Nephron progenitor cell (in vitro differentiated cells): Measurements from ENCODE around the gene FAM167B.
A peak's percentile ranks its signal among the peaks of the same experiment; 100 is the strongest.

Source experiments
- DNase-seq: peaks from one replicate; pipeline ENCODE4 v3.0.0; 2021
- H3K27ac Mint-ChIP-seq: 2 replicates; pipeline ENCODE4 v1.8.0; 2021; ENCODE audit warnings: mild to moderate bottlenecking, moderate library complexity, mixed read lengths
- H3K27me3 Mint-ChIP-seq: 2 replicates; pipeline ENCODE4 v1.8.0; 2021; ENCODE audit warnings: mild to moderate bottlenecking, low read depth, mixed read lengths; ENCODE audit not compliant: poor library complexity
- H3K36me3 Mint-ChIP-seq: 2 replicates; pipeline ENCODE4 v1.8.0; 2021; ENCODE audit warnings: low read depth, mixed read lengths
- H3K4me1 Mint-ChIP-seq: 2 replicates; pipeline ENCODE4 v1.8.0; 2021; ENCODE audit warnings: mixed read lengths
- H3K4me3 Mint-ChIP-seq: 2 replicates; pipeline ENCODE4 v1.8.0; 2021; ENCODE audit warnings: mild to moderate bottlenecking, moderate library complexity, mixed read lengths
- H3K9me3 Mint-ChIP-seq: 2 replicates; pipeline ENCODE4 v1.8.0; 2021; ENCODE audit warnings: mild to moderate bottlenecking, moderate library complexity, mixed read lengths
- TF ChIP-seq, protein P1 (sequence below): fragments of 200-600 bp; sonication (generic); IDR thresholded peaks from 2 replicates; pipeline ENCODE4 v1.5.0; 2021; ENCODE audit warnings: antibody characterized with exemption

Gene FAM167B

DNA sequence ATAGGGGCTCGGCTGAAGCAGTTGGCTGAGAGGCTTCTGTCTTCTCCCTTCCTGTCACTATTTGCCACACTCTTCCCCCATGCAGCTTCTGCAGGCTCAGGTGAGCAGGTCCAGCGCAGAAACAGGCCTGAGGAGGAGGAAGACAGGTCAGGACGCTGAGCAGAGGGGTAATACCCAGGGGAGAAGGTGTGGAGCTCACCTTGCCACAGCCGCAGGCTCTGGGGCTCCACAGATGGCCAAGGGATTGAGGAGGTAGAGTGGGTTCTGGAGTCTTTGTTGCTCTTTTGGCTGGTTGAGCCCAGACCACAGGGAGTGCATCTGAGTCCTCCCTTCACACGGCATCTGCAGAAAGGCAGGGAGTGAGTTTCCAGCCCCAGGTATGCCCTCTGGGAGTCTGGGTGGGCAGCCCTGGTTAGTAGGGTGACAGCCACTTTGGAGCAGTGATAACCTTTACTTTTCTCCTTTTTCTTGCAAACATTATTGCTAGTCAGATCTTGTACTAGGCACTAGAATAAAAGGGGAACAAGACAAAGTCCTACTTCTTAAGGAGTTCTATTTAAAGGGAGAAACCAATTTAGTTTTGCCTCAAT lies 15.1 kb upstream of the FAM167B start:
- Mint-ChIP-seq H3K4me3 (no peak overlapping the region), H3K36me3 (peaks cover 32% of the 10 kb centered on the region), H3K27me3 (no peaks in the 10 kb centered on the region), H3K9me3 (no peaks in the 10 kb centered on the region), H3K27ac (no peak overlapping the region), H3K4me1 (peaks cover 7% of the 10 kb centered on the region)
- TF ChIP-seq, protein P1, sequence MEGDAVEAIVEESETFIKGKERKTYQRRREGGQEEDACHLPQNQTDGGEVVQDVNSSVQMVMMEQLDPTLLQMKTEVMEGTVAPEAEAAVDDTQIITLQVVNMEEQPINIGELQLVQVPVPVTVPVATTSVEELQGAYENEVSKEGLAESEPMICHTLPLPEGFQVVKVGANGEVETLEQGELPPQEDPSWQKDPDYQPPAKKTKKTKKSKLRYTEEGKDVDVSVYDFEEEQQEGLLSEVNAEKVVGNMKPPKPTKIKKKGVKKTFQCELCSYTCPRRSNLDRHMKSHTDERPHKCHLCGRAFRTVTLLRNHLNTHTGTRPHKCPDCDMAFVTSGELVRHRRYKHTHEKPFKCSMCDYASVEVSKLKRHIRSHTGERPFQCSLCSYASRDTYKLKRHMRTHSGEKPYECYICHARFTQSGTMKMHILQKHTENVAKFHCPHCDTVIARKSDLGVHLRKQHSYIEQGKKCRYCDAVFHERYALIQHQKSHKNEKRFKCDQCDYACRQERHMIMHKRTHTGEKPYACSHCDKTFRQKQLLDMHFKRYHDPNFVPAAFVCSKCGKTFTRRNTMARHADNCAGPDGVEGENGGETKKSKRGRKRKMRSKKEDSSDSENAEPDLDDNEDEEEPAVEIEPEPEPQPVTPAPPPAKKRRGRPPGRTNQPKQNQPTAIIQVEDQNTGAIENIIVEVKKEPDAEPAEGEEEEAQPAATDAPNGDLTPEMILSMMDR, result no peak
- no peak for DNase-seq

DNA sequence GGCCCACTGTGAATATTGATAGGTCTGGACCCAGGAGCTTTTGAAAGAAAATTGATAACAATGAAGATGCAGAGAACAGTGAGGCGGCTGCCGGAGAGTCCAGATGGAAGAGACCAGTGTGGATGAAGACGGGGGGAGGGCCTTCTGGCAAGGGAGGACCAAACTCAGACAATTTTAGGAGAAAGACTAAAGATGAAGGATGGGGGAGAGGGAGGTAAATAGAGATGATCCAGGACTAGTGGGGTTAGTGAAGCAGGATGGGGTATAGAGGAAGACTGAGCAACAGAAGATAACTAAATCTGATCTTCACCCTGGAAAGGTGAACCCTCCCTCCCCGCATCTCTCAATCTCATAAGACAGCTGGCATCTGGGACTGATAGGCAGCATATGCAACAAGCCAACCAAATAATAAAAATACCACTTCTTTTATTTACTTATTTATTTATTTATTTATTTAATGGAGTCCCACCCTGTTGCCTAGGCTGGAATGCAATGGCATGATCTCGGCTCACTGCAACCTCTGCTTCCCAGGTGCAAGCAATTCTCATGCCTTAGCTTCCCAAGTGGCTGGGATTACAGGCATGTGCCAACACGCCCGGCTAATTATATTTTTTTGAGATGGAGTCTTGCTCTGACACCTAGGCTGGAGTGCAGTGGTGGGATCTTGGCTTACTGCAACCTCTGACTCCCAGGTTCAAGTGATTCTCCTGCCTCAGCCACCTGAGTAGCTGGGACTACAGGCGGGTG lies 14.3 kb upstream of the FAM167B start:
- no peaks in the 10 kb centered on the region for H3K9me3 Mint-ChIP-seq

DNA sequence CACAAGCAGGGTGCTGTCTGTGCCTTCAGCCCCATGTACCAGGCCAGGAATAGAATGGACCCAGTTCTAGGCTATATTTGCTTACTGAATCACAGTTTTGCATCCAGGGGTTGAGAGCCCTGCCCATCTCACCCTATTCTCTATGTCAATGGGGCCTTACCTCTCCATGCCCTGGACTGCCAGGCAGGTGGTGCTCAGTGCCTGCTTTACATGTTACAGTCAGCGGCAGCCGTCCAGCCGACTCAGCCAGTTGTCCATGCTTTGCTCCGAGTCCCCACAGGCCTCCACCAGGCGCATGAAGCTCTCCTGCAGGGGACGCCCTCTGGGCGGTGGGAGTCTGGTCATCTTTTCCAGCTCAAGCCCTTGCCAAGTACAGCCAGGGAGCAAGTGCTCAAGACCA lies 12.2 kb upstream of the FAM167B start:
- TF ChIP-seq, protein P1, result no peak
- Mint-ChIP-seq H3K36me3 (peaks cover 12% of the 10 kb centered on the region), H3K9me3 (no peaks in the 10 kb centered on the region), H3K27me3 (peaks cover 3% of the 10 kb centered on the region), H3K4me1 (peaks cover 17% of the 10 kb centered on the region), H3K27ac (peak overlapping the region; percentile 48), H3K4me3 (no peak overlapping the region)
- no peak for DNase-seq

More for the DNA sequence above, 14.3 kb upstream of the FAM167B start:
- no peak for DNase-seq
- no peak overlapping the region for H3K4me3 Mint-ChIP-seq
- peaks cover 7% of the 10 kb centered on the region for H3K4me1 Mint-ChIP-seq
- H3K27ac Mint-ChIP-seq, result no peak overlapping the region
- TF ChIP-seq, protein P1, result no peak
- H3K27me3 Mint-ChIP-seq, result no peaks in the 10 kb centered on the region
- peaks cover 27% of the 10 kb centered on the region for H3K36me3 Mint-ChIP-seq

DNA sequence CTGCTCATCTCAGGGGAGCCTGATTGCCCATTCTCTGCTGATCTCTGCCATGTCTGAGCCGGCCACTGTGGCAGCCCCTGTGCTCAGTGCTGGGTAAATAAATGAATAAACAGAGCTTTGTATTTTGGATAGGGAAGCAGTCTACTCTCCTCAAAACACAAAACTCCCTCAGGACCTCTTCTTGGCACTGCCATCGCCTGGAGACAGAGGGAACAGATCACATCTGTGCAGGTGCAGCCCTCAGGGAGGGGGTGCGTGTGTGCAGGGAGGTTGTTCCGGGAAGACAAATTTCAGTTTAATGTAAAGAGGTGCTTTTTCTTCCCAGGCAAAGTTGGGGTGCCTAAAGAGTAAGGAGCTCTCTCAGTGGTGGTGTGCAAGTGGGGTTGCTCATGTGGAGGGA lies 7.7 kb upstream of the FAM167B start:
- TF ChIP-seq, protein P1, result no peak
- peak overlapping the region; percentile 75 for H3K27ac Mint-ChIP-seq
- peak; percentile 21 for DNase-seq

DNA sequence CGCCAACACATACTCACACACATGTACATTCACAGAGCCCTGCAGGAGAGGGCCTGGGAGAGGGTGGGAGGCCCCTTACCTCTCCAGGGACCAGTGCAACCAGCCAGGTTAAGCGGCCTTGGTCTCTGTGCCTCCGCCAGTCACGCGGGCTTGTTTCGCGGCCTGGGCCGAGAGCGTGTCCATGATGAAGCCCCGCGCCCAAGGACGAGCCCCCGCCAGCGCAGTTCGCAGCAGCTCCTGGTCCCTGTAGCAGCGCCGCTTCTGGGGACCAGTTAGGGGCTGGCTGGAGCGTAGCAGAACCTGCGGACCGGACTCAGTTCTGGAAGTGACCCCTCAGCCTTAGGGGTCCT lies 7.3 kb upstream of the FAM167B start:
- TF ChIP-seq, protein P1, result no peak
- Mint-ChIP-seq H3K4me3 (peak overlapping the region; percentile 87), H3K27me3 (peaks cover 3% of the 10 kb centered on the region), H3K4me1 (peaks cover 37% of the 10 kb centered on the region), H3K36me3 (peaks cover 6% of the 10 kb centered on the region), H3K9me3 (no peaks in the 10 kb centered on the region), H3K27ac (peak overlapping the region; percentile 57)
- DNase-seq, result peak; percentile 64

More for the DNA sequence above, 7.7 kb upstream of the FAM167B start:
- H3K4me3 Mint-ChIP-seq, result peak overlapping the region; percentile 87
- peaks cover 3% of the 10 kb centered on the region for H3K27me3 Mint-ChIP-seq
- no peaks in the 10 kb centered on the region for H3K9me3 Mint-ChIP-seq
- H3K4me1 Mint-ChIP-seq, result peaks cover 37% of the 10 kb centered on the region
- H3K36me3 Mint-ChIP-seq, result peaks cover 6% of the 10 kb centered on the region
